NCI-H526 (cell line): ENCODE data around the gene IGF2BP1.
"Not testable (repeated sequence)": the region's sequence is repeated elsewhere in the genome, so short reads cannot be mapped to it uniquely, and the experiment has no call there.

ENCODE experiments used
- DNase-seq, 2 experiments: peaks; one replicate each; lab custom pipeline; 2025; lab: John Stamatoyannopoulos, UW

Gene IGF2BP1

GRCh38 chr17:48995974-48996721, 1.0 kb upstream of the IGF2BP1 start:
- peak in 1 of 2 experiments; percentile 48 for DNase-seq

- DNase-seq, result no peak
Observed at GRCh38 chr17:48996722-48997102, 473 bp upstream of the IGF2BP1 start.

- DNase-seq, result no peak
Observed at GRCh38 chr17:48997827-48998586, 822 bp downstream of the IGF2BP1 start.

GRCh38 chr17:48998587-48999440, 1.6 kb downstream of the IGF2BP1 start:
- no peak for DNase-seq

GRCh38 chr17:49000943-49001342, 3.8 kb downstream of the IGF2BP1 start:
- DNase-seq, result no peak

GRCh38 chr17:49001671-49002070, 4.5 kb downstream of the IGF2BP1 start:
- DNase-seq, result no peak

GRCh38 chr17:49002331-49002730, 5.1 kb downstream of the IGF2BP1 start:
- no peak for DNase-seq

- no peak for DNase-seq
Observed at GRCh38 chr17:49002766-49003165, 5.6 kb downstream of the IGF2BP1 start.

GRCh38 chr17:49003557-49004511, 6.6 kb downstream of the IGF2BP1 start:
- no peak for DNase-seq

- no peak for DNase-seq
Observed at GRCh38 chr17:49005140-49005539, 8.0 kb downstream of the IGF2BP1 start.

GRCh38 chr17:49008908-49009307, 11.7 kb downstream of the IGF2BP1 start:
- not testable (repeated sequence) for DNase-seq

- no peak for DNase-seq
Observed at GRCh38 chr17:49012769-49013255, 15.6 kb downstream of the IGF2BP1 start.

- DNase-seq, result peak in 1 of 2 experiments; percentile 52
Observed at GRCh38 chr17:49013311-49014213, 16.4 kb downstream of the IGF2BP1 start.

- no peak for DNase-seq
Observed at GRCh38 chr17:49015179-49015923, 18.2 kb downstream of the IGF2BP1 start.

GRCh38 chr17:49015924-49016774, 19.0 kb downstream of the IGF2BP1 start:
- no peak for DNase-seq

GRCh38 chr17:49016775-49017463, 19.7 kb downstream of the IGF2BP1 start:
- no peak for DNase-seq

GRCh38 chr17:49018116-49018612, 21.0 kb downstream of the IGF2BP1 start:
- no peak for DNase-seq

GRCh38 chr17:49018748-49019147, 21.6 kb downstream of the IGF2BP1 start:
- no peak for DNase-seq
